Trophoblast cell (in vitro differentiated cells and primary cell): ENCODE results near the gene AP4E1.
A peak's percentile ranks its signal among the peaks of the same experiment; 100 is the strongest.

Experiments used
- DNase-seq, 2 donors: peaks; one replicate each; pipeline ENCODE4 v3.0.0-alpha.2; 2016
- H2AFZ ChIP-seq: 2 replicates; pipeline ENCODE4 v1.6.1; 2013; ENCODE audit warnings: low read length, moderate library complexity, mild to moderate bottlenecking; ENCODE audit not compliant: insufficient read depth, poor library complexity
- H2AK5ac ChIP-seq: 2 replicates; pipeline ENCODE4 v1.6.1; 2013; ENCODE audit warnings: mild to moderate bottlenecking, low read length
- H2BK120ac ChIP-seq: 2 replicates; pipeline ENCODE4 v1.6.1; 2013; ENCODE audit warnings: low read length, mild to moderate bottlenecking, moderate library complexity; ENCODE audit not compliant: insufficient read depth, poor library complexity
- H2BK12ac ChIP-seq: 2 replicates; pipeline ENCODE4 v1.6.1; 2013; ENCODE audit warnings: mild to moderate bottlenecking, low read length, moderate library complexity
- H2BK5ac ChIP-seq: 2 replicates; pipeline ENCODE4 v1.6.1; 2013; ENCODE audit warnings: low read length, low read depth, moderate library complexity, mild to moderate bottlenecking; ENCODE audit not compliant: poor library complexity
- H3K14ac ChIP-seq: 2 replicates; pipeline ENCODE4 v1.6.1; 2013; ENCODE audit warnings: mild to moderate bottlenecking, low read length
- H3K18ac ChIP-seq: 2 replicates; pipeline ENCODE4 v1.6.1; 2013; ENCODE audit warnings: mild to moderate bottlenecking, low read length
- H3K23ac ChIP-seq: 2 replicates; pipeline ENCODE4 v1.6.1; 2013; ENCODE audit warnings: low read length
- H3K27ac ChIP-seq: 2 replicates; pipeline ENCODE4 v1.5.1; 2013; ENCODE audit warnings: low read depth, mild to moderate bottlenecking, inconsistent platforms, low read length, moderate library complexity
- H3K27me3 ChIP-seq: 2 replicates; pipeline ENCODE4 v1.6.1; 2013; ENCODE audit warnings: inconsistent platforms, mild to moderate bottlenecking, low read length, moderate library complexity; ENCODE audit not compliant: insufficient read depth
- H3K36me3 ChIP-seq, 2 experiments: 1 replicate in 1 of 2; 2 replicates in 1 of 2; pipeline ENCODE4 v1.6.1; 2013; ENCODE audit warnings: low read length in 2 of 2, mild to moderate bottlenecking in 2 of 2, moderate library complexity in 1 of 2; ENCODE audit not compliant: insufficient read depth in 2 of 2, control insufficient read depth in 1 of 2
- H3K4ac ChIP-seq: 2 replicates; pipeline ENCODE4 v1.6.1; 2013; ENCODE audit warnings: low read depth, mild to moderate bottlenecking, low read length, moderate library complexity
- H3K4me1 ChIP-seq, 2 experiments: 1 replicate in 1 of 2; 2 replicates in 1 of 2; pipeline ENCODE4 v1.6.1; 2013; ENCODE audit warnings: low read length in 2 of 2, mild to moderate bottlenecking in 2 of 2, moderate library complexity in 1 of 2; ENCODE audit not compliant: insufficient read depth in 2 of 2, control insufficient read depth in 1 of 2
- H3K4me2 ChIP-seq: 2 replicates; pipeline ENCODE4 v1.6.1; 2013; ENCODE audit warnings: inconsistent platforms, mild to moderate bottlenecking, low read length, moderate library complexity
- H3K4me3 ChIP-seq: 2 replicates; pipeline ENCODE4 v1.5.1; 2013; ENCODE audit warnings: mild to moderate bottlenecking, low read depth, low read length, inconsistent platforms
- H3K79me1 ChIP-seq: one replicate; pipeline ENCODE4 v1.6.1; 2013; ENCODE audit warnings: low read length
- H3K79me2 ChIP-seq: 2 replicates; pipeline ENCODE4 v1.6.1; 2013; ENCODE audit warnings: low read length, mild to moderate bottlenecking; ENCODE audit not compliant: control insufficient read depth, insufficient read depth, poor library complexity
- H3K9ac ChIP-seq: 2 replicates; pipeline ENCODE4 v1.6.1; 2013; ENCODE audit warnings: mild to moderate bottlenecking, low read length
- H3K9me3 ChIP-seq: 2 replicates; pipeline ENCODE4 v1.6.1; 2013; ENCODE audit warnings: low read depth, mild to moderate bottlenecking, control low read depth, inconsistent platforms, low read length; ENCODE audit not compliant: insufficient read depth
- H4K12ac ChIP-seq: 2 replicates; pipeline ENCODE4 v1.6.1; 2013; ENCODE audit warnings: low read depth, mild to moderate bottlenecking, low read length, moderate library complexity
- H4K8ac ChIP-seq: 2 replicates; pipeline ENCODE4 v1.6.1; 2013; ENCODE audit warnings: low read depth, mild to moderate bottlenecking, low read length, moderate library complexity
- H4K91ac ChIP-seq: one replicate; pipeline ENCODE4 v1.6.1; 2013; ENCODE audit warnings: low read depth, mild to moderate bottlenecking, low read length, moderate library complexity
- WGBS: extraction: QIAGEN DNeasy Blood & Tissue Kit; methylation state at CpG from one replicate; pipeline ENCODE4 v1.1.7; 2013; ENCODE audit warnings: missing lambda C conversion rate; ENCODE audit not compliant: insufficient read length, insufficient coverage; ENCODE audit errors: extremely low coverage; 5-methylcytosine and 5-hydroxymethylcytosine counted together

The AP4E1 gene

DNA sequence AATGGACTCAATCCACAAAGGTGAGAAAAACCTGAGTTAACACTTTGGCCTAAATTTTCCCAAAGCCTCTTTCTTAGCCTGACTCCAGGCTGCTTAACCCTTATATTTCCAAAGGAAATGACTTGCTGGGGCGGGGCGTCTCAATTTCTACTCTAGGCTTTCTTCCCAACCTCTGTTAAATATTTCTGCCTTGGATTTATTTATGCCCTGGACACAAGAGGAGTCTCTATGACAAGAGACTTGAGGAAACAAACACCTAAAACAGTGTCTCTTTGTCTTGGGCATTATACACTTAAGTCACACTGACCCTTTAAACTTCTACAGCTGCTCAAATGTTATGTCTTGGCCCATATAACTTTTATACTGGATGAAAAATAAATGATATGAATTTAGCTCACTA lies 28.3 kb upstream of the AP4E1 start:
- Histone ChIP-seq H3K9ac (no peak overlapping the region), H3K4me3 (no peak overlapping the region), H4K8ac (no peak overlapping the region), H4K91ac (no peak overlapping the region), H3K9me3 (no peaks in the 10 kb centered on the region), H3K27me3 (no peaks in the 10 kb centered on the region), H3K4me1 (peaks cover 0 to 10% of the 10 kb centered on the region in 2 experiments), H3K23ac (no peak overlapping the region), H3K36me3 (no peaks in the 10 kb centered on the region), H3K14ac (no peak overlapping the region), H3K18ac (no peak overlapping the region), H3K4ac (no peak overlapping the region), H2BK5ac (no peak overlapping the region), H3K4me2 (no peak overlapping the region), H2BK12ac (no peak overlapping the region), H2AK5ac (no peak overlapping the region), H2BK120ac (no peak overlapping the region), H3K27ac (no peak overlapping the region), H4K12ac (no peak overlapping the region), H3K79me2 (no peaks in the 10 kb centered on the region), H2AFZ (no peak overlapping the region), H3K79me1 (peaks cover 10% of the 10 kb centered on the region)
- no peak for DNase-seq
- no CpG with 5 or more reads among the region's 2 CpGs for WGBS

DNA sequence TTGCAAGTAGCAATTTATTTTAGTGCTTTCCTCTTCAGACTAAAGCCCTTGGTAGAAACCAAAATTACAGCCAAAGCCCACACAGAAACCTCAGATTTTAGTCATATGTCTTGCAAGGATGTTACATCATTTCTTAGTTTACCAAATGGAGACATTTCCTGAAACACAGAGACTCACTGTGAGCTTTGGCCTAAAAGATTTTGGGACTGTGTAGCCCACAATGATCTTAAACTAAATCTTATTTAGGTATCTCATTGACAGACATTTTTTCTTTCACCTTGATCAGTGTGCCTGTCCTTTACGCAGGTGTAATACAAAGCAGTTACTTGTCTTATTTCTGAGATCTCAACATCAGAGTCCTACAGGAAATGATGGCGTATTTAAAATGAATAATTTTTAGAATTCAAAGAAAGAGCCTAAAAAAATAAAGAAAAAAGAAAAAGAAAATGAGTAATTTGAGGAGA lies 27.8 kb upstream of the AP4E1 start:
- no peak overlapping the region for H2BK120ac ChIP-seq
- H3K18ac ChIP-seq, result no peak overlapping the region
- WGBS, result no CpG with 5 or more reads among the region's 2 CpGs
- DNase-seq, result peak in 1 of 2 donors; percentile 9
- no peak overlapping the region for H3K4ac ChIP-seq
- no peak overlapping the region for H3K23ac ChIP-seq
- no peak overlapping the region for H2BK12ac ChIP-seq
- no peaks in the 10 kb centered on the region for H3K79me2 ChIP-seq
- H3K27ac ChIP-seq, result no peak overlapping the region
- no peaks in the 10 kb centered on the region for H3K27me3 ChIP-seq
- H3K4me3 ChIP-seq, result no peak overlapping the region
- H3K4me1 ChIP-seq, result peaks cover 0 to 12% of the 10 kb centered on the region in 2 experiments
- H3K36me3 ChIP-seq, result no peaks in the 10 kb centered on the region
- no peak overlapping the region for H2AK5ac ChIP-seq
- H3K14ac ChIP-seq, result no peak overlapping the region
- no peaks in the 10 kb centered on the region for H3K9me3 ChIP-seq
- no peak overlapping the region for H4K91ac ChIP-seq
- H4K8ac ChIP-seq, result no peak overlapping the region
- H3K9ac ChIP-seq, result no peak overlapping the region
- no peak overlapping the region for H4K12ac ChIP-seq
- H3K79me1 ChIP-seq, result peaks cover 12% of the 10 kb centered on the region
- no peak overlapping the region for H3K4me2 ChIP-seq
- no peak overlapping the region for H2BK5ac ChIP-seq
- no peak overlapping the region for H2AFZ ChIP-seq

DNA sequence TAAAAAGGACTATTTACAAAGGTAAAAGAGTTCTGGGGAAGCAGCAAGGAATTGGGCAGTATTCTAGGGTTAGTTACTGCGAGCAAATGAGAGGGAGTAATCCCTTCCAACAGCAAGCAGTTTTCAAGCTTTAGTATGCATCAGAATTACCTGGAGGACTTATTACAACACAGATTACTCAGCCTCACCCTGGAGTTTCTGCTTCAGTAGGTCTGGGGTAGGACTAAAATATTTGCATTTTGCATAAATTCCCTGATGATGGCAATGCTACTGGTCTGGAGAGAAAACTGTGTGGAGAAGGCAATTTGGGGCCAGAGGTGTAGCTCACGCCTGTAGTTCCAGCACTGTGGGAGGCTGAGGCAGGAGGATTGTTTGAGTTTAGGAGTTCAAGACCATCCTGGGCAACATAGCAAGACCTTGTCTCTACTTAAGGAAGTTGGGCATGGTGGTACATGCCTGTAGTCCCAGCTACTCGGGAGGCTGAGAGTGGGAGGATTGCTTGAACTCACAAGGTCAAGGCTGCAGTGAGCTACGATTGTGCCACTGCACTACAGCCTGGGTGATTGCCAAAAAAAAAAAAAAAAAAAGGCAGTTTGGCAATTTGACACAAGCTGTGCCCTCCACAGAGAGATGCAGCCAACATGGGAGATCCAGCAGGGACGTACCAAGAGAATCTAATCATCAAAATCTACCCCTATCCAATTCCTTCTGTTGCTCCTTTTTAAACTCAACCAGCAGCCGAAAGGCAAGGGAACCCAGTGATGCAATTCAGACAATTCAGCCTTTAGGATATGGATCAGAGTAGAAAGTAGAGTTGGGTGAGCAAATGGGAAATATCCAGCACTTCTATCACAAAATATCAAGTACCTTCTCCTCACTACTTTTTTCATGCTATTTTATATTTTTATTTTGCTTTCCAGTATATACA lies 27.1 kb upstream of the AP4E1 start:
- H2BK120ac ChIP-seq, result peak overlapping the region; percentile 79

DNA sequence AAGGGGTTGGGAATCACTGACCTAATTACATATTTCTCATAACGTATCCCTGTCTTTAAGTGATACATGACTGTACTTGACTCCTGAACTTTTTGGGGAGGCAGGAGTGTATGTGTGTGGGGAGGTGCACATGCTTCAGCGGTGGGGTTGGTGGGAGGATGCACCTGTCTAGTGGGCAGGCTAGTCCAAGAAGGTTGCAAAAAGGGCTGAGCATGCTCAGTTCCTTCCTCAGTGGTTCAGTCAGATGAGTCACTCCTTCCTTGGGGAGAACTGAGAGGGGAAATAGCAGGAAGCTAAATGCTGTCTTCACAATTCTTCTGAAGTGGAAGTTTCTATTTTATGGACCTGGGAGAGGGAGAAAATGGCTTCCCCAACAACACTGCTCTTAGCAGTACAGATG lies 24.6 kb upstream of the AP4E1 start:
- no peak overlapping the region for H4K12ac ChIP-seq
- DNase-seq, result no peak
- no peak overlapping the region for H2BK12ac ChIP-seq
- H3K79me1 ChIP-seq, result peaks cover 10% of the 10 kb centered on the region
- H2AFZ ChIP-seq, result no peak overlapping the region
- no CpG with 5 or more reads among the region's 2 CpGs for WGBS
- no peak overlapping the region for H3K23ac ChIP-seq
- H3K36me3 ChIP-seq, result no peaks in the 10 kb centered on the region
- H4K91ac ChIP-seq, result no peak overlapping the region
- no peak overlapping the region for H3K9ac ChIP-seq
- no peak overlapping the region for H3K18ac ChIP-seq
- H3K4me3 ChIP-seq, result no peak overlapping the region
- H3K4me1 ChIP-seq, result peaks cover 0 to 12% of the 10 kb centered on the region in 2 experiments
- no peaks in the 10 kb centered on the region for H3K79me2 ChIP-seq
- no peaks in the 10 kb centered on the region for H3K9me3 ChIP-seq
- H2BK5ac ChIP-seq, result no peak overlapping the region
- no peak overlapping the region for H3K4ac ChIP-seq
- no peaks in the 10 kb centered on the region for H3K27me3 ChIP-seq
- no peak overlapping the region for H2BK120ac ChIP-seq
- no peak overlapping the region for H3K4me2 ChIP-seq
- no peak overlapping the region for H2AK5ac ChIP-seq
- no peak overlapping the region for H4K8ac ChIP-seq
- H3K14ac ChIP-seq, result no peak overlapping the region
- no peak overlapping the region for H3K27ac ChIP-seq

More for the DNA sequence above, 27.1 kb upstream of the AP4E1 start:
- H3K4me3 ChIP-seq, result no peak overlapping the region
- H3K27ac ChIP-seq, result peak overlapping the region; percentile 14
- no peaks in the 10 kb centered on the region for H3K79me2 ChIP-seq
- peak overlapping the region; percentile 59 for H3K14ac ChIP-seq
- peaks cover 0 to 12% of the 10 kb centered on the region in 2 experiments for H3K4me1 ChIP-seq
- H3K27me3 ChIP-seq, result no peaks in the 10 kb centered on the region
- H3K36me3 ChIP-seq, result no peaks in the 10 kb centered on the region
- peak overlapping the region; percentile 51 for H4K12ac ChIP-seq
- H3K79me1 ChIP-seq, result peaks cover 12% of the 10 kb centered on the region
- peak overlapping the region; percentile 51 for H3K4ac ChIP-seq
- no peak overlapping the region for H2AFZ ChIP-seq
- WGBS, result no CpG with 5 or more reads among the region's 6 CpGs
- peak overlapping the region; percentile 82 for H2BK12ac ChIP-seq
- H3K9ac ChIP-seq, result no peak overlapping the region
- H2BK5ac ChIP-seq, result peak overlapping the region; percentile 73
- no peak overlapping the region for H3K4me2 ChIP-seq
- no peak overlapping the region for H3K23ac ChIP-seq
- H3K18ac ChIP-seq, result peak overlapping the region; percentile 46
- H3K9me3 ChIP-seq, result no peaks in the 10 kb centered on the region
- no peak overlapping the region for H2AK5ac ChIP-seq
- peak overlapping the region; percentile 56 for H4K8ac ChIP-seq
- DNase-seq, result peak; percentile 75 to 94
- H4K91ac ChIP-seq, result peak overlapping the region; percentile 86
